HepG2 (cell line): ENCODE measurements around the gene MTIF3. TPM values are rescaled to one million over a fixed set of nuclear protein-coding genes. Genes with fewer than 3 reads are reported as not detected.

Experiments used
- ATAC-seq: fragments of 200-7000 bp; cut with Tn5 transposase; 3 replicates; pipeline ENCODE4 v1.9.1; 2020; ENCODE audit warnings: mild to moderate bottlenecking, moderate library complexity
- BruUV-seq: library from RNA; stranded (reverse); fragments of 400-500 nt; replicated peaks from 2 replicates; lab custom pipeline; 2021; lab: Mats Ljungman, UMichigan
- CTCF ChIA-PET: fragments of 300-600 bp; formaldehyde crosslinking; extraction: SDS; loops from one replicate; lab custom pipeline; 2021; ENCODE audit warnings: low total read pairs, inconsistent platforms, low intra/inter-chr PET ratio; lab: Yijun Ruan, JAX
- POLR2A ChIA-PET: fragments of 350-600 bp; sonication (Branson Sonifier 250); formaldehyde crosslinking; loops from one replicate; lab custom pipeline; 2020; ENCODE audit warnings: antibody characterized with exemption, inconsistent platforms; lab: Yijun Ruan, JAX
- DNase-seq: peaks from one replicate; pipeline ENCODE4 v3.0.0-alpha.2; 2015; ENCODE audit warnings: low spot score
- FAIRE-seq: peaks from 3 replicates; lab custom pipeline; 2011; peaks lifted over from hg19 to GRCh38; lab: Jason Lieb, UNC
- H2AFZ ChIP-seq: one replicate; pipeline ENCODE4 v1.6.1; 2011; ENCODE audit warnings: low read length, inconsistent platforms
- H3K27ac ChIP-seq: fragments of 300-600 bp; 3 replicates; pipeline ENCODE4 v1.8.0; 2011; ENCODE audit warnings: mixed run types, mild to moderate bottlenecking, mixed read lengths, low read length, inconsistent platforms; ENCODE audit not compliant: insufficient read depth; ENCODE audit errors: extremely low read length
- H3K27me3 ChIP-seq, 2 experiments: fragments of 200-600 bp in 1 of 2; 2 replicates in 1 of 2; 3 replicates in 1 of 2; pipeline versions ENCODE4 v1.6.0 to v1.8.0; 2011; ENCODE audit warnings: low read length in 2 of 2, mild to moderate bottlenecking in 2 of 2, moderate library complexity in 2 of 2, inconsistent platforms in 1 of 2; ENCODE audit not compliant: insufficient read depth in 2 of 2, control insufficient read depth in 1 of 2
- H3K36me3 ChIP-seq, 2 experiments: fragments of 200-600 bp in 1 of 2; replicated peaks in 1 of 2; 2 replicates in 1 of 2; 3 replicates in 1 of 2; pipeline versions ENCODE4 v1.5.1 to v1.8.0; 2011; ENCODE audit warnings: low read length in 2 of 2, inconsistent platforms in 1 of 2; ENCODE audit not compliant: insufficient read depth in 2 of 2, control insufficient read depth in 1 of 2
- H3K4me1 ChIP-seq: 2 replicates; pipeline ENCODE4 v1.5.1; 2012; ENCODE audit warnings: low read length, inconsistent platforms; ENCODE audit not compliant: insufficient read depth
- H3K4me2 ChIP-seq: 2 replicates; pipeline ENCODE4 v1.6.0; 2011; ENCODE audit warnings: low read depth, low read length, inconsistent platforms
- H3K4me3 ChIP-seq, 3 experiments: fragments of 200-600 bp in 1 of 3; sonication (generic), shearing (Covaris generic) in 1 of 3; replicated peaks in 1 of 3; 2 replicates each; pipeline ENCODE4 v1.5.1; 2011 to 2016; ENCODE audit warnings: low read length in 3 of 3, inconsistent platforms in 2 of 3, low read depth in 2 of 3, mild to moderate bottlenecking in 2 of 3, control low read depth in 1 of 3, mixed read lengths in 1 of 3; ENCODE audit not compliant: insufficient read depth in 1 of 3
- H3K79me2 ChIP-seq: one replicate; pipeline ENCODE4 v1.6.1; 2011; ENCODE audit warnings: low read length, inconsistent platforms; ENCODE audit not compliant: insufficient read depth
- H3K9ac ChIP-seq: 2 replicates; pipeline ENCODE4 v1.6.0; 2011; ENCODE audit warnings: mild to moderate bottlenecking, low read depth, low read length, inconsistent platforms; ENCODE audit not compliant: insufficient read depth
- H3K9me3 ChIP-seq: 2 replicates; pipeline ENCODE4 v1.5.1; 2012; ENCODE audit warnings: mild to moderate bottlenecking, low read length
- H4K20me1 ChIP-seq: 2 replicates; pipeline ENCODE4 v1.6.0; 2011; ENCODE audit warnings: inconsistent platforms, mild to moderate bottlenecking, low read length, moderate library complexity; ENCODE audit not compliant: insufficient read depth
- ATAD3A ChIP-seq: sonication (generic); formaldehyde crosslinking; IDR thresholded peaks from 2 replicates; pipeline ENCODE4 v1.4.0; 2020; ENCODE audit warnings: missing genetic modification reagents
- ETS1 ChIP-seq: sonication (generic); formaldehyde crosslinking; IDR thresholded peaks from 2 replicates; pipeline ENCODE4 v1.4.0; 2020; ENCODE audit warnings: missing genetic modification reagents
- GLMP ChIP-seq: sonication (generic); formaldehyde crosslinking; IDR thresholded peaks from 2 replicates; pipeline ENCODE4 v1.9.0; 2021; ENCODE audit warnings: missing genetic modification reagents, mild to moderate bottlenecking, borderline replicate concordance
- IRX3 ChIP-seq: sonication (generic); formaldehyde crosslinking; IDR thresholded peaks from 2 replicates; pipeline ENCODE4 v1.8.1; 2023; ENCODE audit warnings: mild to moderate bottlenecking, low read depth, missing genetic modification reagents, borderline replicate concordance
- KLF16 ChIP-seq, 2 experiments: sonication (generic) in 1 of 2; formaldehyde crosslinking in 1 of 2; IDR thresholded peaks; 2 replicates each; pipeline versions ENCODE4 v1.6.1 to v1.8.0; 2016 to 2023; ENCODE audit warnings: missing genetic modification reagents in 2 of 2, missing compliant biosample characterization in 1 of 2
- NR2C2 ChIP-seq: sonication (generic); formaldehyde crosslinking; IDR thresholded peaks from 2 replicates; pipeline ENCODE4 v1.4.0; 2020; ENCODE audit warnings: missing genetic modification reagents, mild to moderate bottlenecking, moderate library complexity, borderline replicate concordance
- SATB2 ChIP-seq: sonication (generic); formaldehyde crosslinking; IDR thresholded peaks from 2 replicates; pipeline ENCODE4 v1.5.0; 2020; ENCODE audit warnings: missing genetic modification reagents
- SETDB1 ChIP-seq: sonication (generic); formaldehyde crosslinking; IDR thresholded peaks from 2 replicates; pipeline ENCODE4 v1.5.1; 2020; ENCODE audit warnings: missing genetic modification reagents, mild to moderate bottlenecking, borderline replicate concordance
- TIGD3 ChIP-seq: sonication (generic); formaldehyde crosslinking; IDR thresholded peaks from 2 replicates; pipeline ENCODE4 v1.5.1; 2020; ENCODE audit warnings: mild to moderate bottlenecking, missing genetic modification reagents, borderline replicate concordance
- ZNF124 ChIP-seq: sonication (generic); formaldehyde crosslinking; IDR thresholded peaks from 2 replicates; pipeline ENCODE4 v1.4.0; 2020; ENCODE audit warnings: missing genetic modification reagents
- ZNF263 ChIP-seq: sonication (generic); formaldehyde crosslinking; IDR thresholded peaks from 2 replicates; pipeline ENCODE4 v1.4.0; 2020; ENCODE audit warnings: missing genetic modification reagents
- ZNF446 ChIP-seq: sonication (generic); formaldehyde crosslinking; IDR thresholded peaks from 2 replicates; pipeline ENCODE4 v1.5.0; 2020; ENCODE audit warnings: mild to moderate bottlenecking, missing genetic modification reagents
- ZSCAN30 ChIP-seq: sonication (generic); formaldehyde crosslinking; IDR thresholded peaks from 2 replicates; pipeline ENCODE4 v1.5.0; 2020; ENCODE audit warnings: mild to moderate bottlenecking, missing genetic modification reagents
- WGBS: methylation state at CpG from one replicate; pipeline ENCODE4 v1.1.6; 2017; ENCODE audit warnings: low lambda C conversion rate; 5-methylcytosine and 5-hydroxymethylcytosine counted together
- in situ Hi-C: cut with HindIII; loops from 2 replicates; pipeline ENCODE4 v1.10.0; 2017; ENCODE audit warnings: low pct_unique_long_range_greater_than_20kb; ENCODE audit not compliant: extremely low pct_ligation_motif_present
- intact Hi-C: fragments of 100-400 bp; cut with micrococcal nuclease; formaldehyde crosslinking; loops from one replicate; pipeline ENCODE4 v1.10.0; 2022; ENCODE audit not compliant: unreplicated experiment
- polyA plus RNA-seq, 8 experiments: library from polyadenylated mRNA; depleted of rRNA in 3 of 8; stranded (reverse) in 7 of 8; unstranded in 1 of 8; fragments of >200 nt; fragmentation: Illumina TruSeq in 4 of 8; extraction: Trizol in 4 of 8; gene quantifications; 2 replicates each; pipeline versions ENCODE4 v1.2.1 to v1.2.3, GENCODE V29; 2011 to 2016; ENCODE audit warnings: low read depth in 4 of 8, missing spikeins in 1 of 8, mixed read lengths in 1 of 8; ENCODE audit not compliant: insufficient read depth in 1 of 8
- total RNA-seq, 5 experiments: library from RNA; depleted of rRNA; stranded (reverse); fragments of >200 nt; fragmentation: Illumina TruSeq; extraction: Trizol; gene quantifications; 2 replicates each; pipeline ENCODE4 v1.2.3, GENCODE V29; 2016; ENCODE audit warnings: low read depth in 1 of 5

The MTIF3 gene
- total and polyA plus RNA-seq, 2 of the 13 experiments (the other 11 are each of a cell fraction or from before 2014, with no cell fraction given), result 33.7 to 40.6 TPM

- no peak overlapping the region for H3K4me2 ChIP-seq
- no peaks in the 10 kb centered on the region for H4K20me1 ChIP-seq
- H3K79me2 ChIP-seq, result no peaks in the 10 kb centered on the region
- POLR2A ChIA-PET, result no interaction called here
- no peaks in the 10 kb centered on the region for H3K36me3 ChIP-seq
- peaks cover 14% of the 10 kb centered on the region for H3K4me1 ChIP-seq
- no peak overlapping the region for H2AFZ ChIP-seq
- no peak overlapping the region for H3K4me3 ChIP-seq
- BruUV-seq, result no TSS peak
- TF ChIP-seq SATB2, result no peak
- peak; percentile 76 for TF ChIP-seq ZNF263 (CRISPR knock-in tag)
- TF ChIP-seq NR2C2 (CRISPR knock-in tag), result no peak
- H3K9me3 ChIP-seq, result no peaks in the 10 kb centered on the region
- no peak overlapping the region for H3K27ac ChIP-seq
- in situ Hi-C loops, result no loop called here
- no peak overlapping the region for H3K9ac ChIP-seq
- WGBS, result 3% methylated on average over 3 of the region's 3 CpGs
- CTCF ChIA-PET, result no interaction called here
- no peak for FAIRE-seq
- intact Hi-C loops, result no loop called here
- peaks cover 0 to 2% of the 10 kb centered on the region in 2 experiments; a peak in 2 of 5 replicates for H3K27me3 ChIP-seq
- no peak for DNase-seq
- no peak for ATAC-seq
These were observed 16.1 kb upstream of the MTIF3 start for GRCh38 chr13:27466513-27466912.

- H2AFZ ChIP-seq, result no peak overlapping the region
- WGBS, result 58% methylated on average over 5 of the region's 5 CpGs
- in situ Hi-C loops, result no loop called here
- H3K9me3 ChIP-seq, result no peaks in the 10 kb centered on the region
- H3K9ac ChIP-seq, result no peak overlapping the region
- TF ChIP-seq ZSCAN30 (CRISPR knock-in tag) (no peak), SETDB1 (CRISPR knock-in tag) (no peak), IRX3 (CRISPR knock-in tag) (no peak), ATAD3A (CRISPR knock-in tag) (no peak), ZNF446 (CRISPR knock-in tag) (no peak), GLMP (no peak), KLF16 (CRISPR knock-in tag; IDR thresholded peaks at IDR 0.05) (no peak), ETS1 (CRISPR knock-in tag) (no peak), ZNF124 (CRISPR knock-in tag) (no peak), TIGD3 (CRISPR knock-in tag) (no peak)
- FAIRE-seq (no peak), ATAC-seq (no peak), DNase-seq (no peak)
- no TSS peak for BruUV-seq
- H4K20me1 ChIP-seq, result no peaks in the 10 kb centered on the region
- H3K79me2 ChIP-seq, result no peaks in the 10 kb centered on the region
- CTCF ChIA-PET, result no interaction called here
- H3K4me2 ChIP-seq, result no peak overlapping the region
- H3K27ac ChIP-seq, result no peak overlapping the region
- POLR2A ChIA-PET, result no interaction called here
- peaks cover 14% of the 10 kb centered on the region for H3K4me1 ChIP-seq
- no peak overlapping the region for H3K4me3 ChIP-seq
- H3K36me3 ChIP-seq, result no peaks in the 10 kb centered on the region
- H3K27me3 ChIP-seq, result peaks cover 0 to 2% of the 10 kb centered on the region in 2 experiments; a peak in 2 of 5 replicates
- intact Hi-C loops, result no loop called here
These were observed 15.2 kb upstream of the MTIF3 start for GRCh38 chr13:27465611-27466010.
